ENCODE data around the gene GOLGA6L7. TPM values are rescaled to one million over a fixed set of nuclear protein-coding genes. Genes with fewer than 3 reads are reported as not detected.
"Not testable (repeated sequence)": the region's sequence is repeated elsewhere in the genome, so short reads cannot be mapped to it uniquely, and the experiment has no call there.

GOLGA6L7 gene
- polyA plus RNA-seq, 1 donor from 2014 or later: not detected

DNA sequence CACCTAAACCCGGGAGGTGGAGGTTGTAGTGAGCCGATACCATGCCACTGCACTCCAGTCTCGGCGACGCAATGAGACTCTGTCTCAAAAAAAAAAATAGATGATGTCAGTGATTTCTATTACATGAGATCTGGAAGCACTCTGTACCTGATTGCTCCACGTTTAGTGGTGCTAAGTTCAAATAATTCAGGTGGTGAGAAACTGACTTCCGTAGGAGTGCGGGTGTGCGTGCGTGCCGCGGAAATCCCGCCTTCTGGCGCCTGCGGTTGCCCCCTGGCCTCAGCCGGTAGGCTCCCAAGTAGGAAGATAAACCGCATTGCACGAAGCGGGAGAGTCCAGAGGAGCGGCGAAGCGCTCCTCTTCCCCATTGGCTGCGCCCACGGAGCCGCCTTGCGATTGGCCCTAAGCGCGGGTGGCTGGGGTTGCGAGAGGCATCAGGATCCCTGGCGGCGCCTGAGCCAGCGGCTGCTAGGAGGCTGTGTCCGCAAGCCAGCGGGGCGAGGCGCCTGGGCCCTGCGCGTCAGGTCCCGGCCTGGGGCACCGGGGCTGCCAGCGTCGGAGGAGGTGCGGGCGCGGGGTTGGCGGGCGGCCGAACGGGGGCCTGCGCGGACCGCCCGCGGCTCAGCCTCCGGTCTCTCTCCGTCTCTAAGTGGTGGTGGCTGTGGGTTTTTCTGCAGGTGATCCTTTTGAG is 16.4 kb downstream of the GOLGA6L7 start:
- H3K9me3 ChIP-seq (ENCODE audit: low read length); H2AFZ ChIP-seq (ENCODE audit: low read depth, low read length); H3K9ac ChIP-seq (ENCODE audit: low read length); H3K36me3 ChIP-seq (ENCODE audit: insufficient read depth, low read length); H4K20me1 ChIP-seq (ENCODE audit: insufficient read depth); H3K9me2 ChIP-seq (ENCODE audit: insufficient read depth, low read length); H3K27me3 ChIP-seq (ENCODE audit: insufficient read depth, low read depth, low read length); H3K4me2 ChIP-seq (ENCODE audit: low read length); H3K27ac ChIP-seq (ENCODE audit: low read length); H3K79me2 ChIP-seq (replicated peaks; ENCODE audit: insufficient read depth, low read length); H3F3A ChIP-seq (ENCODE audit: insufficient read depth, low read length, poor library complexity, severe bottlenecking): not testable (repeated sequence)
- TF ChIP-seq MXI1 (conservative IDR thresholded peaks at IDR 0.05; ENCODE audit: poor library complexity, severe bottlenecking) (peak; percentile 36), SMC3 (conservative IDR thresholded peaks at IDR 0.05; ENCODE audit: poor library complexity) (peak; percentile 26)
- peak overlapping the region; percentile 60 for H3K4me3 ChIP-seq (ENCODE audit: low read length)

DNA sequence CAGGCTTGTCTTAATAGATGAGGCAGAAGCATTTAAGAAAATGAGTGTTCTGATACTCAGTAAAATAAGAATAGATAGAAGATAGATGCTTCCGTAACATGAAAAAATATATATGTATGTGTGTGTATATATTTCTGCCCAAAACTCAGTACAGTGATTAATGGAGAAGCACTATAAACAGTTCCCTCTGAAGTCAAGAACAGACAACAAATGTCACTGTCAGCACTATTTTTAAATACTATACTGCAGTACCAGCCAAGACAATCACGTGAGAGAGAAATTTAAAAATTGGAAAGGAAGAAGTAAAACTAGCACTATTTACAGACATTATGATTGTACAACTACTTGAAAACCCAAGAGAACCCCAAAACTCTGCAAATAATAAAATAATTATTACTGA is 27.0 kb downstream of the GOLGA6L7 start:
- not testable (repeated sequence) for H3K9me3 ChIP-seq (ENCODE audit: low read length); H3K9ac ChIP-seq (ENCODE audit: low read length); H3K36me3 ChIP-seq (ENCODE audit: insufficient read depth, low read length); H3F3A ChIP-seq (ENCODE audit: insufficient read depth, low read length, poor library complexity, severe bottlenecking); H3K27ac ChIP-seq (ENCODE audit: low read length); H3K79me2 ChIP-seq (replicated peaks; ENCODE audit: insufficient read depth, low read length); H3K27me3 ChIP-seq (ENCODE audit: insufficient read depth, low read depth, low read length); H2AFZ ChIP-seq (ENCODE audit: low read depth, low read length); H3K4me2 ChIP-seq (ENCODE audit: low read length); H4K20me1 ChIP-seq (ENCODE audit: insufficient read depth); H3K9me2 ChIP-seq (ENCODE audit: insufficient read depth, low read length); H3K4me3 ChIP-seq (ENCODE audit: low read length)

DNA sequence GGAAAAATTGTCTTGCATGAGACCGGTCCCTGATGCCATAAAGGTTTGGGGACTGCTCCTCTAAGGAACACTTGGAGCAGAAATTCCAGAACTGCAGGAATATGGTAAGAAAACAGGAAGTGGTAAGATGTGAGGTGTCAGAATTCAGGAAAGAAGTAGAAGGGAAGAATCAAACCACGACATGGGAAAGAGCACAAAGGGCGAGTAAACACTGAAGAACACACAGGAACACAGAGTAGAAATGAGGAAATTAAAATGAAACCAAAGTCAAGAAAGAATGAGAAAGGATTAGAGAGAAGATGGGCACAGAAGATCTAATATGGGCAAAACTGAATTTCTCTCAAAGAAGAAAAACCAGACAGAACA is 28.5 kb downstream of the GOLGA6L7 start:
- not testable (repeated sequence) for H4K20me1 ChIP-seq (ENCODE audit: insufficient read depth); H3K4me2 ChIP-seq (ENCODE audit: low read length); H3K36me3 ChIP-seq (ENCODE audit: insufficient read depth, low read length); H3K9me3 ChIP-seq (ENCODE audit: low read length); H3K27me3 ChIP-seq (ENCODE audit: insufficient read depth, low read depth, low read length); H2AFZ ChIP-seq (ENCODE audit: low read depth, low read length); H3K79me2 ChIP-seq (replicated peaks; ENCODE audit: insufficient read depth, low read length); H3K4me3 ChIP-seq (ENCODE audit: low read length); H3F3A ChIP-seq (ENCODE audit: insufficient read depth, low read length, poor library complexity, severe bottlenecking); H3K27ac ChIP-seq (ENCODE audit: low read length); H3K9me2 ChIP-seq (ENCODE audit: insufficient read depth, low read length); H3K9ac ChIP-seq (ENCODE audit: low read length)

DNA sequence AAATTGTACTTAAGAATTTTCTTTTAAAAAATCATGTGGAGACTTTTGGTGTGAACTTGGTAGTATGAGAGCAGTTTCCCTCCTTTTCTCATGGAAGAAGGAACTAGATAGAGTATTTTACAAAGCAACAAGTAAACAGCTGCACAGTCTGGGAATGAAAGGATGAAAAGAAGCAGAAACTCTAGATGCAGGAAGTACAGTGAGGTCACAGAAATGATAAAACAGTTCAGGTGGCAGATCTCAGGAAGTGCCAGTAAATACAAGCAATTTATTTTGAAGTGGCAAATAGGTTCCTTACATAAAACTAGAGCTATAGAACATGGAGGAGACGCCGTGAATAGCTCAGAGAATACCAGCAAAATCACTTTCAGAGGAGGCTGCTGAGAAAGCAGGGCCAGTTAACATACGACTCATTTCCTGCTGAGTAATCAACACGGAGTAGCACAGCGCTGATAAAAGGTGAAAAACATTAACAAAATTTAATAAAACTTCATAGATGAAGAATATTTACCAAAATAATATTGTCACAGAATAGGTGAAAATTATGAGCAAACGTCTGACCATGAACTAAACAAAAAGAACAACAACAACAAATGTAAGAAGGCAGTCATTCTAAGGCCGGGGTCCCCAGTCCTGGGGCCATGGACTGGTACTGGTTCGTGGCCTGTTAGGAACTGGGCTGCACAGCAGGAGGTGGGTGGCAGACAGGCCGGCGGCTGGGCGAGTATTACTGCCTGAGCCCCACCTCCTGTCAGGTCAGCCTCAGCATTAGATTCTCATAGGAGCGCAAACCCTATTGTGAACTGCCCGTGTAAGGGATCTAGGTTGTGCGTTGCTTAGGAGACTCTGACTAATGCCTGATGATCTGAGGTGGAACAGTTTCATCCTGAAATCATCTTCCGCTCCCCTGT is 29.2 kb downstream of the GOLGA6L7 start:
- H3K79me2 ChIP-seq (replicated peaks; ENCODE audit: insufficient read depth, low read length); H3K9ac ChIP-seq (ENCODE audit: low read length); H3K36me3 ChIP-seq (ENCODE audit: insufficient read depth, low read length); H3K9me2 ChIP-seq (ENCODE audit: insufficient read depth, low read length); H3K4me3 ChIP-seq (ENCODE audit: low read length); H3K27ac ChIP-seq (ENCODE audit: low read length); H3F3A ChIP-seq (ENCODE audit: insufficient read depth, low read length, poor library complexity, severe bottlenecking); H3K9me3 ChIP-seq (ENCODE audit: low read length); H3K27me3 ChIP-seq (ENCODE audit: insufficient read depth, low read depth, low read length); H2AFZ ChIP-seq (ENCODE audit: low read depth, low read length); H3K4me2 ChIP-seq (ENCODE audit: low read length); H4K20me1 ChIP-seq (ENCODE audit: insufficient read depth): not testable (repeated sequence)

DNA sequence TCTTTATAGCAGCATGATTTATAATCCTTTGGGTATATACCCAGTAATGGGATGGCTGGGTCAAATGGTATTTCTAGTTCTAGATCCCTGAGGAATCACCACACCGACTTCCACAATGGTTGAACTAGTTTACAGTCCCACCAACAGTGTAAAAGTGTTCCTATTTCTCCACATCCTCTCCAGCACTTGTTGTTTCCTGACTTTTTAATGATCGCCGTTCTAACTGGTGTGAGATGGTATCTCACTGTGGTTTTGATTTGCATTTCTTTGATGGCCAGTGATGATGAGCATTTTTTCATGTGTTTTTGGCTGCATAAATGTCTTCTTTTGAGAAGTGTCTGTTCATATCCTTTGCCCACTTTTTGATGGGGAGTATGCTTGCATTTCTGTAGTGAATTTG is 30.3 kb downstream of the GOLGA6L7 start:
- H3K36me3 ChIP-seq (ENCODE audit: insufficient read depth, low read length); H3K79me2 ChIP-seq (replicated peaks; ENCODE audit: insufficient read depth, low read length); H3F3A ChIP-seq (ENCODE audit: insufficient read depth, low read length, poor library complexity, severe bottlenecking); H3K4me2 ChIP-seq (ENCODE audit: low read length); H3K9me2 ChIP-seq (ENCODE audit: insufficient read depth, low read length); H4K20me1 ChIP-seq (ENCODE audit: insufficient read depth); H3K27me3 ChIP-seq (ENCODE audit: insufficient read depth, low read depth, low read length); H3K9me3 ChIP-seq (ENCODE audit: low read length); H3K27ac ChIP-seq (ENCODE audit: low read length); H2AFZ ChIP-seq (ENCODE audit: low read depth, low read length); H3K9ac ChIP-seq (ENCODE audit: low read length); H3K4me3 ChIP-seq (ENCODE audit: low read length): not testable (repeated sequence)

DNA sequence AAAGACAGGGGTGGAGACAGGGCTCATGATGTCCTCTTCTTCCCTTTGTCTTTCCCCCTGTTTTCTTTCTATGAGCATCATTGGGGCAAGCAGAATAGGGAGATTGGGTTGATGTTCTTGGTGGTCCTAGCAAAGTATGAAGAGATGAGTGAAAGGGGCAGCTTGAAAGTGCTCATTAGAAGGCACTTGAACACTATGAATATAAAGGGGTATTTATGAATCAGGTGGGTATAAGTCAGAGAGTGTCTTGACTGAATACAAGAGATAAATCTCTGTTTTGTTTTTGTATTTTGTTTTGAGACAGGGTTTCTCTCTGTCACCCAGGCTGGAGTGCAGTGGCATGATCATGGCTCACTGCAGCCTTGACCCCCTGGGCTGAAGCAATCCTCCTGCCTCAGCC is 34.4 kb downstream of the GOLGA6L7 start:
- not testable (repeated sequence) for H3K4me2 ChIP-seq (ENCODE audit: low read length); H3K4me3 ChIP-seq (ENCODE audit: low read length); H2AFZ ChIP-seq (ENCODE audit: low read depth, low read length)

DNA sequence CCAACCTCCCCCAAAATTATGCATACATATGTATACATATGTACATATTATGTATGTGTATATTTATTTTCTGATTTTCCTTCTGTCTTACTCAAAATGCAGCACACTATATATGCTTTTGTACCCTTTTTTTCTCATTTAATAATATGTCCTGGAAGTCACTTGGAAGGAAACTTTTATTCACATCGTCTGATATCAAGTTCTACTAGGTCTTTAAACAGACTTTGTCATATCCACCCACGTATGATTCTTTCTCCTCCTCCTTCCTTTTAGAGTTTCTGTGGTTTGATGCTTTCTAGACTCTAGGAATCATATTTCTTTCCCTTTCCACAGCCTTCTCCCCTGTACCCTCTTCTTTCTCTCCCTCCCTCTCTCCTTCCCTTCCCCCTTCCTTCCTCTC is 35.1 kb downstream of the GOLGA6L7 start:
- H3F3A ChIP-seq (ENCODE audit: insufficient read depth, low read length, poor library complexity, severe bottlenecking): not testable (repeated sequence)

More for the DNA sequence above, 34.4 kb downstream of the GOLGA6L7 start:
- H3F3A ChIP-seq (ENCODE audit: insufficient read depth, low read length, poor library complexity, severe bottlenecking); H3K9me2 ChIP-seq (ENCODE audit: insufficient read depth, low read length); H3K27me3 ChIP-seq (ENCODE audit: insufficient read depth, low read depth, low read length); H3K79me2 ChIP-seq (replicated peaks; ENCODE audit: insufficient read depth, low read length); H3K27ac ChIP-seq (ENCODE audit: low read length); H3K36me3 ChIP-seq (ENCODE audit: insufficient read depth, low read length); H3K9me3 ChIP-seq (ENCODE audit: low read length); H4K20me1 ChIP-seq (ENCODE audit: insufficient read depth); H3K9ac ChIP-seq (ENCODE audit: low read length): not testable (repeated sequence)

More for the DNA sequence above, 35.1 kb downstream of the GOLGA6L7 start:
- not testable (repeated sequence) for H3K36me3 ChIP-seq (ENCODE audit: insufficient read depth, low read length); H3K4me2 ChIP-seq (ENCODE audit: low read length); H3K27ac ChIP-seq (ENCODE audit: low read length); H3K79me2 ChIP-seq (replicated peaks; ENCODE audit: insufficient read depth, low read length); H3K4me3 ChIP-seq (ENCODE audit: low read length); H3K9ac ChIP-seq (ENCODE audit: low read length); H3K27me3 ChIP-seq (ENCODE audit: insufficient read depth, low read depth, low read length); H3K9me2 ChIP-seq (ENCODE audit: insufficient read depth, low read length); H2AFZ ChIP-seq (ENCODE audit: low read depth, low read length); H3K9me3 ChIP-seq (ENCODE audit: low read length); H4K20me1 ChIP-seq (ENCODE audit: insufficient read depth)
